HEK293 (cell line): ENCODE measurements around the gene ARHGAP21.

Source experiments
- CTCF ChIA-PET: fragments of 350-600 bp; formaldehyde crosslinking; extraction: SDS; loops from one replicate; lab custom pipeline; 2021; ENCODE audit warnings: antibody characterized with exemption; lab: Yijun Ruan, JAX
- POLR2A ChIA-PET: fragments of 300-600 bp; formaldehyde crosslinking; extraction: SDS; loops from one replicate; lab custom pipeline; 2020; ENCODE audit warnings: antibody characterized with exemption, inconsistent platforms; lab: Yijun Ruan, JAX
- H3K27ac ChIP-seq: fragments of 200-500 bp; sonication (Bioruptor generic); 2 replicates; pipeline ENCODE4 v1.5.1; 2014; ENCODE audit warnings: low read depth, low read length, control low read depth, inconsistent platforms; ENCODE audit errors: extremely low read depth
- H3K36me3 ChIP-seq, 2 experiments: fragments of 200-500 bp in 1 of 2; sonication (Bioruptor generic) in 1 of 2; 1 replicate in 1 of 2; 2 replicates in 1 of 2; pipeline ENCODE4 v1.5.1; 2014 to 2017; ENCODE audit warnings: inconsistent platforms in 2 of 2, low read length in 2 of 2; ENCODE audit not compliant: control insufficient read depth in 2 of 2, insufficient read depth in 1 of 2
- H3K4me1 ChIP-seq: fragments of 200-500 bp; sonication (Bioruptor generic); 2 replicates; pipeline ENCODE4 v1.5.1; 2014; ENCODE audit warnings: mild to moderate bottlenecking, low read length, inconsistent platforms; ENCODE audit not compliant: control insufficient read depth, insufficient read depth
- H3K4me3 ChIP-seq: 2 replicates; pipeline ENCODE4 v1.5.1; 2011; ENCODE audit warnings: low read depth, mild to moderate bottlenecking, control low read depth, low read length, moderate library complexity
- H3K9me3 ChIP-seq: fragments of 200-500 bp; sonication (Bioruptor generic); 2 replicates; pipeline ENCODE4 v1.5.1; 2014; ENCODE audit warnings: low read depth, low read length, inconsistent platforms; ENCODE audit not compliant: control insufficient read depth, insufficient read depth
- ATF2 ChIP-seq: fragments of 450-650 bp; formaldehyde crosslinking; IDR thresholded peaks from 2 replicates; pipeline ENCODE4 v1.5.1; 2016; ENCODE audit warnings: missing biosample characterization, missing genetic modification characterization, low read depth
- EGR2 ChIP-seq: fragments of 450-650 bp; formaldehyde crosslinking; IDR thresholded peaks from 2 replicates; pipeline ENCODE4 v1.5.1; 2016; ENCODE audit warnings: low read depth, missing biosample characterization, missing genetic modification characterization
- GLIS1 ChIP-seq: fragments of 450-650 bp; formaldehyde crosslinking; IDR thresholded peaks from 2 replicates; pipeline ENCODE4 v1.5.1; 2016; ENCODE audit warnings: missing biosample characterization, missing genetic modification characterization
- MYNN ChIP-seq: fragments of 450-650 bp; formaldehyde crosslinking; IDR thresholded peaks from 2 replicates; pipeline ENCODE4 v1.5.1; 2016; ENCODE audit warnings: missing biosample characterization, missing genetic modification characterization, borderline replicate concordance
- ZBTB17 ChIP-seq: fragments of 450-650 bp; formaldehyde crosslinking; IDR thresholded peaks from 2 replicates; pipeline ENCODE4 v1.5.1; 2016; ENCODE audit warnings: missing biosample characterization, missing genetic modification characterization
- ZNF121 ChIP-seq: fragments of 450-650 bp; formaldehyde crosslinking; IDR thresholded peaks from 2 replicates; pipeline ENCODE4 v1.5.1; 2016; ENCODE audit warnings: missing biosample characterization, missing genetic modification characterization
- ZNF138 ChIP-seq: fragments of 450-650 bp; formaldehyde crosslinking; IDR thresholded peaks from 2 replicates; pipeline ENCODE4 v1.5.1; 2016; ENCODE audit warnings: missing biosample characterization, missing genetic modification characterization, borderline replicate concordance
- ZNF140 ChIP-seq: fragments of 450-650 bp; formaldehyde crosslinking; IDR thresholded peaks from 2 replicates; pipeline ENCODE4 v1.5.1; 2016; ENCODE audit warnings: missing biosample characterization, missing genetic modification characterization
- ZNF146 ChIP-seq: fragments of 450-650 bp; formaldehyde crosslinking; IDR thresholded peaks from 2 replicates; pipeline ENCODE4 v1.5.1; 2016; ENCODE audit warnings: missing biosample characterization, missing genetic modification characterization
- ZNF175 ChIP-seq: fragments of 450-650 bp; formaldehyde crosslinking; IDR thresholded peaks from 2 replicates; pipeline ENCODE4 v1.5.1; 2016; ENCODE audit warnings: missing biosample characterization, missing genetic modification characterization
- ZNF2 ChIP-seq: fragments of 450-650 bp; formaldehyde crosslinking; IDR thresholded peaks from 2 replicates; pipeline ENCODE4 v1.5.1; 2016; ENCODE audit warnings: missing biosample characterization, missing genetic modification characterization
- ZNF214 ChIP-seq: fragments of 450-650 bp; formaldehyde crosslinking; IDR thresholded peaks from 2 replicates; pipeline ENCODE4 v1.5.1; 2017; ENCODE audit warnings: missing biosample characterization, mild to moderate bottlenecking, missing genetic modification characterization, borderline replicate concordance
- ZNF239 ChIP-seq: fragments of 450-650 bp; formaldehyde crosslinking; IDR thresholded peaks from 2 replicates; pipeline ENCODE4 v1.5.1; 2016; ENCODE audit warnings: missing biosample characterization, missing genetic modification characterization
- ZNF26 ChIP-seq: fragments of 450-650 bp; formaldehyde crosslinking; IDR thresholded peaks from 2 replicates; pipeline ENCODE4 v1.5.1; 2016; ENCODE audit warnings: missing biosample characterization, missing genetic modification characterization
- ZNF530 ChIP-seq: fragments of 450-650 bp; formaldehyde crosslinking; IDR thresholded peaks from 2 replicates; pipeline ENCODE4 v1.5.1; 2016; ENCODE audit warnings: low read depth, missing biosample characterization, missing genetic modification characterization
- ZNF561 ChIP-seq: fragments of 450-650 bp; IDR thresholded peaks from 2 replicates; pipeline ENCODE4 v1.5.1; 2018; ENCODE audit warnings: missing biosample characterization, missing genetic modification characterization, borderline replicate concordance
- ZNF621 ChIP-seq: fragments of 450-650 bp; formaldehyde crosslinking; IDR thresholded peaks from 2 replicates; pipeline ENCODE4 v1.5.1; 2017; ENCODE audit warnings: missing biosample characterization, missing genetic modification characterization
- ZNF629 ChIP-seq: fragments of 450-650 bp; formaldehyde crosslinking; IDR thresholded peaks from 2 replicates; pipeline ENCODE4 v1.5.1; 2017; ENCODE audit warnings: missing biosample characterization, missing genetic modification characterization
- ZNF658 ChIP-seq: fragments of 450-650 bp; formaldehyde crosslinking; IDR thresholded peaks from 2 replicates; pipeline ENCODE4; 2016; ENCODE audit warnings: missing biosample characterization, missing genetic modification characterization
- ZNF670 ChIP-seq: fragments of 450-650 bp; formaldehyde crosslinking; IDR thresholded peaks from 2 replicates; pipeline ENCODE4 v1.5.1; 2016; ENCODE audit warnings: missing biosample characterization, missing genetic modification characterization, low read depth
- ZNF76 ChIP-seq: fragments of 450-650 bp; formaldehyde crosslinking; IDR thresholded peaks from 2 replicates; pipeline ENCODE4; 2016; ENCODE audit warnings: low read depth, missing biosample characterization, missing genetic modification characterization, borderline replicate concordance
- TF ChIP-seq, protein P1 (sequence below): fragments of 450-650 bp; formaldehyde crosslinking; IDR thresholded peaks from 2 replicates; pipeline ENCODE4 v1.5.1; 2016; ENCODE audit warnings: missing biosample characterization, missing genetic modification characterization
- TF ChIP-seq, protein P2 (sequence below): fragments of 450-650 bp; formaldehyde crosslinking; IDR thresholded peaks from 2 replicates; pipeline ENCODE4 v1.5.1; 2016; ENCODE audit warnings: missing biosample characterization, missing genetic modification characterization

ARHGAP21 gene

GRCh38 chr10:24616536-24616935, 107.2 kb downstream of the ARHGAP21 start (continued):
- TF ChIP-seq ZNF146 (tag by site-specific recombination) (no peak), ZNF670 (no peak), GLIS1 (tag by site-specific recombination) (no peak)
- TF ChIP-seq, protein P1, sequence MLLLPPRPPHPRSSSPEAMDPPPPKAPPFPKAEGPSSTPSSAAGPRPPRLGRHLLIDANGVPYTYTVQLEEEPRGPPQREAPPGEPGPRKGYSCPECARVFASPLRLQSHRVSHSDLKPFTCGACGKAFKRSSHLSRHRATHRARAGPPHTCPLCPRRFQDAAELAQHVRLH (tag by site-specific recombination): no peak

GRCh38 chr10:24606021-24606420, 117.7 kb downstream of the ARHGAP21 start:
- no peak overlapping the region for H3K4me3 ChIP-seq
- POLR2A ChIA-PET: no interaction called here
- no peak overlapping the region for H3K27ac ChIP-seq
- TF ChIP-seq ATF2 (tag by site-specific recombination) (no peak), ZNF561 (tag by site-specific recombination) (no peak), ZNF621 (tag by site-specific recombination) (no peak), ZNF629 (tag by site-specific recombination) (no peak), ZNF26 (tag by site-specific recombination) (no peak), ZNF175 (tag by site-specific recombination) (no peak), ZNF239 (tag by site-specific recombination) (no peak), ZNF138 (tag by site-specific recombination) (no peak), ZNF2 (no peak), ZNF140 (no peak), ZNF214 (no peak), ZNF121 (tag by site-specific recombination) (no peak), ZNF530 (tag by site-specific recombination) (no peak), MYNN (tag by site-specific recombination) (no peak), EGR2 (no peak), ZBTB17 (tag by site-specific recombination) (no peak), ZNF76 (tag by site-specific recombination) (no peak), ZNF658 (tag by site-specific recombination) (no peak)
- TF ChIP-seq, protein P2, sequence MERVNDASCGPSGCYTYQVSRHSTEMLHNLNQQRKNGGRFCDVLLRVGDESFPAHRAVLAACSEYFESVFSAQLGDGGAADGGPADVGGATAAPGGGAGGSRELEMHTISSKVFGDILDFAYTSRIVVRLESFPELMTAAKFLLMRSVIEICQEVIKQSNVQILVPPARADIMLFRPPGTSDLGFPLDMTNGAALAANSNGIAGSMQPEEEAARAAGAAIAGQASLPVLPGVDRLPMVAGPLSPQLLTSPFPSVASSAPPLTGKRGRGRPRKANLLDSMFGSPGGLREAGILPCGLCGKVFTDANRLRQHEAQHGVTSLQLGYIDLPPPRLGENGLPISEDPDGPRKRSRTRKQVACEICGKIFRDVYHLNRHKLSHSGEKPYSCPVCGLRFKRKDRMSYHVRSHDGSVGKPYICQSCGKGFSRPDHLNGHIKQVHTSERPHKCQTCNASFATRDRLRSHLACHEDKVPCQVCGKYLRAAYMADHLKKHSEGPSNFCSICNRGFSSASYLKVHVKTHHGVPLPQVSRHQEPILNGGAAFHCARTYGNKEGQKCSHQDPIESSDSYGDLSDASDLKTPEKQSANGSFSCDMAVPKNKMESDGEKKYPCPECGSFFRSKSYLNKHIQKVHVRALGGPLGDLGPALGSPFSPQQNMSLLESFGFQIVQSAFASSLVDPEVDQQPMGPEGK: no peak
- CTCF ChIA-PET: interaction anchor here (3.1 kb wide), 1 partner anchor 11 kb away, joined by 25 read pairs; no protein-coding TSS in a partner anchor
- H3K4me1 ChIP-seq: no peaks in the 10 kb centered on the region
- H3K9me3 ChIP-seq: no peaks in the 10 kb centered on the region
- peaks cover 18 to 33% of the 10 kb centered on the region in 2 experiments for H3K36me3 ChIP-seq
